OCI-LY1 (cell line): ENCODE results near the gene GATA2.

Experiments
- H2AFZ ChIP-seq: fragments of 200-600 bp; sonication (generic), shearing (Covaris generic); 2 replicates; pipeline ENCODE4 v1.6.0; 2014; ENCODE audit warnings: antibody characterized with exemption, mild to moderate bottlenecking, low read length
- H3F3A ChIP-seq: fragments of 200-600 bp; sonication (generic), shearing (Covaris generic); 2 replicates; pipeline ENCODE4 v1.6.0; 2014; ENCODE audit warnings: mild to moderate bottlenecking, antibody characterized with exemption, low read length, moderate library complexity; ENCODE audit not compliant: insufficient read depth
- H3K27ac ChIP-seq: fragments of 200-600 bp; sonication (generic); 2 replicates; pipeline ENCODE4 v1.5.1; 2014; ENCODE audit warnings: low read length, mixed run types, mild to moderate bottlenecking, low read depth; ENCODE audit not compliant: poor library complexity, severe bottlenecking
- H3K27me3 ChIP-seq: fragments of 200-600 bp; sonication (generic); 2 replicates; pipeline ENCODE4 v1.6.0; 2014; ENCODE audit warnings: antibody characterized with exemption, mild to moderate bottlenecking, low read length, moderate library complexity; ENCODE audit not compliant: insufficient read depth
- H3K36me3 ChIP-seq: fragments of 200-600 bp; sonication (generic); 2 replicates; pipeline ENCODE4 v1.6.1; 2014; ENCODE audit warnings: mild to moderate bottlenecking, antibody characterized with exemption, low read length, moderate library complexity, mixed read lengths; ENCODE audit not compliant: insufficient read depth
- H3K4me1 ChIP-seq: fragments of 200-600 bp; sonication (generic); 2 replicates; pipeline ENCODE4 v1.5.1; 2014; ENCODE audit warnings: mild to moderate bottlenecking, low read length, moderate library complexity; ENCODE audit not compliant: insufficient read depth, severe bottlenecking
- H3K4me2 ChIP-seq: fragments of 200-600 bp; sonication (generic), shearing (Covaris generic); 2 replicates; pipeline ENCODE4 v1.6.1; 2014; ENCODE audit warnings: low read length
- H3K4me3 ChIP-seq: fragments of 200-600 bp; sonication (generic); 2 replicates; pipeline ENCODE4 v1.5.1; 2014; ENCODE audit warnings: low read length, low read depth, mild to moderate bottlenecking, mixed read lengths; ENCODE audit not compliant: poor library complexity, severe bottlenecking
- H3K79me2 ChIP-seq: fragments of 200-600 bp; shearing (Covaris generic); 2 replicates; pipeline ENCODE4 v1.6.1; 2016; ENCODE audit warnings: mixed run types, low read length, mixed read lengths; ENCODE audit not compliant: insufficient read depth
- H3K9ac ChIP-seq: fragments of 200-600 bp; sonication (generic), shearing (Covaris generic); 2 replicates; pipeline ENCODE4 v1.6.1; 2014; ENCODE audit warnings: mild to moderate bottlenecking, low read length, mixed read lengths
- H3K9me2 ChIP-seq: fragments of 200-600 bp; sonication (generic), shearing (Covaris generic); 2 replicates; pipeline ENCODE4 v1.6.1; 2014; ENCODE audit warnings: low read depth, mild to moderate bottlenecking, low read length, mixed read lengths
- H3K9me3 ChIP-seq: fragments of 200-600 bp; shearing (Covaris generic); 2 replicates; pipeline ENCODE4 v1.6.1; 2014; ENCODE audit warnings: low read length, mixed read lengths
- H4K20me1 ChIP-seq: fragments of 200-600 bp; sonication (generic), shearing (Covaris generic); 2 replicates; pipeline ENCODE4 v1.6.0; 2016; ENCODE audit warnings: mild to moderate bottlenecking, low read length; ENCODE audit not compliant: insufficient read depth
- EZH2 ChIP-seq: fragments of 200-600 bp; sonication (generic), shearing (Covaris generic); IDR thresholded peaks from 2 replicates; pipeline ENCODE4 v1.8.0; 2017; ENCODE audit warnings: borderline replicate concordance, mixed run types, mild to moderate bottlenecking, antibody characterized with exemption, low read length, moderate library complexity, mixed read lengths
- TF ChIP-seq, protein P1 (sequence below): fragments of 200-600 bp; sonication (generic), shearing (Covaris generic); IDR thresholded peaks from 2 replicates; pipeline ENCODE4 v1.5.1; 2017; ENCODE audit warnings: mild to moderate bottlenecking, antibody characterized with exemption, low read length, moderate library complexity, mixed read lengths

GATA2 gene

DNA sequence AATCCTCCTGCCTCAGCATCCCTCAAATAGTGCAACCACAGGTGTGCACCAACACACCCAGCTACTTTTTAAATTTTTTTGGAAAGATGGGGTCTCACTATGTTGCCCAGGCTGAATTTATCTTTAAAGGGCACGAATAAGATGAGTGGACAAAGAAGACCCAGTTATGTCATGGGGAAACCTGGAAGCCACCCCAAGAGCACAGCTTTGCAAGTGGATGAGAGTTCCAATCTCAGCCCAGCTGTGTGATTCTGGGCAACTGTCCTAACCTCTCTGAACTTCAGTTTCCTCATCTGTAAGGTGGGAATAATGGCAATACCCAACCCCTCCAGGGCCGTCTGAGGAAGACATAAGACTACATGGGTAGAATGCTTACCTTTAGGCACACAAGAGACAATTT lies 58.5 kb downstream of the GATA2 start:
- H3K9ac ChIP-seq, result no peak overlapping the region
- no peaks in the 10 kb centered on the region for H3K36me3 ChIP-seq
- H3K9me3 ChIP-seq, result no peaks in the 10 kb centered on the region
- no peaks in the 10 kb centered on the region for H3F3A ChIP-seq
- no peaks in the 10 kb centered on the region for H4K20me1 ChIP-seq
- TF ChIP-seq, protein P1, sequence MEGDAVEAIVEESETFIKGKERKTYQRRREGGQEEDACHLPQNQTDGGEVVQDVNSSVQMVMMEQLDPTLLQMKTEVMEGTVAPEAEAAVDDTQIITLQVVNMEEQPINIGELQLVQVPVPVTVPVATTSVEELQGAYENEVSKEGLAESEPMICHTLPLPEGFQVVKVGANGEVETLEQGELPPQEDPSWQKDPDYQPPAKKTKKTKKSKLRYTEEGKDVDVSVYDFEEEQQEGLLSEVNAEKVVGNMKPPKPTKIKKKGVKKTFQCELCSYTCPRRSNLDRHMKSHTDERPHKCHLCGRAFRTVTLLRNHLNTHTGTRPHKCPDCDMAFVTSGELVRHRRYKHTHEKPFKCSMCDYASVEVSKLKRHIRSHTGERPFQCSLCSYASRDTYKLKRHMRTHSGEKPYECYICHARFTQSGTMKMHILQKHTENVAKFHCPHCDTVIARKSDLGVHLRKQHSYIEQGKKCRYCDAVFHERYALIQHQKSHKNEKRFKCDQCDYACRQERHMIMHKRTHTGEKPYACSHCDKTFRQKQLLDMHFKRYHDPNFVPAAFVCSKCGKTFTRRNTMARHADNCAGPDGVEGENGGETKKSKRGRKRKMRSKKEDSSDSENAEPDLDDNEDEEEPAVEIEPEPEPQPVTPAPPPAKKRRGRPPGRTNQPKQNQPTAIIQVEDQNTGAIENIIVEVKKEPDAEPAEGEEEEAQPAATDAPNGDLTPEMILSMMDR, result no peak
- TF ChIP-seq EZH2, result no peak
- no peaks in the 10 kb centered on the region for H3K79me2 ChIP-seq
- H3K4me1 ChIP-seq, result no peaks in the 10 kb centered on the region
- H2AFZ ChIP-seq, result no peak overlapping the region
- H3K9me2 ChIP-seq, result no peaks in the 10 kb centered on the region
- no peak overlapping the region for H3K4me3 ChIP-seq
- no peak overlapping the region for H3K27ac ChIP-seq
- H3K27me3 ChIP-seq, result peaks cover 8% of the 10 kb centered on the region; the same call in 1 of the 2 replicates
- no peak overlapping the region for H3K4me2 ChIP-seq

DNA sequence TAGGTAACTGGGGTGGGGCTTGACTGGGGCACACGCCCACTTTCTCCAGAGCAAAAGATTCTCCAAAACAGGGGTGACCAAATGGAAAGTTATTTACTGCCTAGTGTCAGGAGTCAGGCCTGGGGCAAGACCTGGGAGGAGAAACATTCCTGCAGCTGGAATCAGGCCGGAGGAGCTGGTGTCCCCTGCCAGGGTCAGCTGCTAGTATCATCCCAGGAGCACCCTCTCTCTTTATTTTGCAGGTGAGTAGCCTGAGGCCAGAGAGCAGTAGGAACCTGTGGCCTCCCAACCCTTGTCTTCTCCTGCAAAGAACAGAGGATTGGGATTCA lies 59.2 kb downstream of the GATA2 start:
- H3K27ac ChIP-seq, result no peak overlapping the region

DNA sequence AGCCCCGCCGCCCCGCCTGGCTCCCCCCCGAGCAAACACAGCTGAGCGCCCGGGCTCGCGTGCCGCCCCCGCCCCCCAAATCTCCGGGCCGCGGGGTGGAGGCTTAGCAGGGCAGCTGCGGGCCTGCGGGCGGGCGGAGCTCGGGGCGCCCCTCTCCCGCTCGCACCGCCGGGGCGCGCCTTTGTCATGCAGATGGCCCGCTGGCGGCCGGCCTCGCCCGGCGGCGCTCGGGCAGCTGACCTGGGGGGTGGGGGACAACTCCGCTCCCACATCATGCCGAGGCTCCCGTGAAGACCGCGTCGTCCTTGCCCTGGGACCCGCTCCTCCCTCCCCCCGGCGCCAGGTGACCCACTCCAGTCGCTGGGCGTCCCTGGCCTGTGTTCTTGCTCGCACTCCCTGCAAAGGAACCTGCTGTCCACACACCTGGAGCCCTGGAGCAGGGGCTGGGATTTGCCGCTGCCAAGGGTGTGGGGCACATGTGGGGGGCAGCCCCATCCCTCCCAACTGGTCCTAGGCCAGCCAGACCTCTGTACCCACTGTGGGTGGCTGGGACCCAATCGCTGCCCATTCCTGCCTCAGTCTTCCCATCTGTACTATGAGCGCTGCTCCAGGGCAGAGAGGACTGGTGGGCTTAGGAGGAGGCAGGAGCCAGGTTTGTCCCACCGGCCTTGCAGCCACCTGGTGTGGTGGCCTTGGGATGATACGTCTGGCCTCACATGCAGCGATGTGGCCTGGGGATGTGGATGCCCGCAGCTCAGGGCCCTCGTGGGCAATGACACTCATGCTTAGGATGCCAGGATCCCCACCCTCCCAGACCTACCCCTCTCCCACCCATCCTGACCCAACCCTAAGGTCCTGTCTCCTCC lies 59.8 kb downstream of the GATA2 start:
- Histone ChIP-seq H3K9me2 (no peaks in the 10 kb centered on the region), H3K9me3 (no peaks in the 10 kb centered on the region), H3K4me1 (no peaks in the 10 kb centered on the region), H3K27me3 (peaks cover 8% of the 10 kb centered on the region; the same call in 1 of the 2 replicates), H3F3A (no peaks in the 10 kb centered on the region), H2AFZ (no peak overlapping the region), H3K79me2 (no peaks in the 10 kb centered on the region), H3K27ac (no peak overlapping the region), H3K36me3 (no peaks in the 10 kb centered on the region), H4K20me1 (no peaks in the 10 kb centered on the region), H3K4me2 (no peak overlapping the region), H3K4me3 (no peak overlapping the region), H3K9ac (no peak overlapping the region)
- no peak for TF ChIP-seq EZH2
- TF ChIP-seq, protein P1, result no peak

More for the DNA sequence above, 59.2 kb downstream of the GATA2 start:
- TF ChIP-seq, protein P1, result no peak
- no peak for TF ChIP-seq EZH2
- Histone ChIP-seq H3F3A (no peaks in the 10 kb centered on the region), H3K4me1 (no peaks in the 10 kb centered on the region), H3K4me2 (no peak overlapping the region), H3K27me3 (peaks cover 8% of the 10 kb centered on the region; the same call in 1 of the 2 replicates), H3K4me3 (no peak overlapping the region), H3K79me2 (no peaks in the 10 kb centered on the region), H3K9me3 (no peaks in the 10 kb centered on the region), H3K9ac (no peak overlapping the region), H4K20me1 (no peaks in the 10 kb centered on the region), H3K9me2 (no peaks in the 10 kb centered on the region), H2AFZ (no peak overlapping the region), H3K36me3 (no peaks in the 10 kb centered on the region)
